Ascending aorta (tissue), 2 donors: ENCODE results near the gene COMMD6. TPM values are rescaled to one million over a fixed set of nuclear protein-coding genes. Genes with fewer than 3 reads are reported as not detected.
A peak's percentile ranks its signal among the peaks of the same experiment; 100 is the strongest.
"Not testable (repeated sequence)": the region's sequence is repeated elsewhere in the genome, so short reads cannot be mapped to it uniquely, and the experiment has no call there.

Source experiments
- DNase-seq, 2 donors: peaks; one replicate each; pipeline ENCODE4 v3.0.0-alpha.2; 2019; ENCODE audit warnings: low spot score in 2 of 2
- H3K27ac ChIP-seq, 2 donors: fragments of 200-600 bp; sonication (generic); one replicate each; pipeline ENCODE4 v1.5.1; 2016 to 2017; ENCODE audit warnings: mild to moderate bottlenecking in 1 of 2
- H3K27me3 ChIP-seq: fragments of 200-600 bp; sonication (generic); one replicate; pipeline ENCODE4 v1.5.1; 2017
- H3K36me3 ChIP-seq, 2 donors: fragments of 200-600 bp; sonication (generic); one replicate each; pipeline ENCODE4 v1.5.1; 2016
- H3K4me1 ChIP-seq, 2 donors: fragments of 200-600 bp; sonication (generic); one replicate each; pipeline ENCODE4 v1.5.1; 2016 to 2017; ENCODE audit warnings: mild to moderate bottlenecking in 1 of 2
- H3K4me3 ChIP-seq, 2 donors: fragments of 200-600 bp; sonication (generic); one replicate each; pipeline ENCODE4 v1.5.1; 2016 to 2017; ENCODE audit warnings: mild to moderate bottlenecking in 1 of 2
- H3K9me3 ChIP-seq, 2 donors: fragments of 200-600 bp; sonication (generic); one replicate each; pipeline ENCODE4 v1.5.1; 2016
- CTCF ChIP-seq, 3 experiments: fragments of 200-600 bp in 2 of 3; fragments of 450-650 bp in 1 of 3; sonication (generic) in 2 of 3; IDR thresholded peaks; one replicate each; pipeline ENCODE4 v1.5.1; 2016 to 2019; ENCODE audit warnings: antibody characterized with exemption in 3 of 3, mild to moderate bottlenecking in 1 of 3, moderate library complexity in 1 of 3
- intact Hi-C: fragments of 100-400 bp; cut with DNase I; formaldehyde crosslinking; loops from one replicate; pipeline ENCODE4 v1.15.1; 2023
- total RNA-seq: library from RNA; depleted of rRNA; stranded (reverse); fragments of >200 nt; gene quantifications from one replicate; pipeline ENCODE4 v1.1.0, GENCODE V29; 2016

The COMMD6 gene
- total RNA-seq, 1 donor from 2014 or later, result 36.2 TPM

GRCh38 chr13:75554981-75555380 is 17.3 kb upstream of the COMMD6 start:
- H3K9me3 ChIP-seq, result no peaks in the 10 kb centered on the region
- no peaks in the 10 kb centered on the region for H3K36me3 ChIP-seq
- H3K4me1 ChIP-seq, result peaks cover 0 to 4% of the 10 kb centered on the region in 2 donors
- DNase-seq, result no peak
- TF ChIP-seq CTCF (IDR thresholded peaks at IDR 0.05), result no peak
- H3K27ac ChIP-seq, result no peak overlapping the region
- no peak overlapping the region for H3K4me3 ChIP-seq
- intact Hi-C loops, result loop anchor here (10.0 kb wide), 1 partner anchor 1330 kb away; the partner anchor contains the start of gene KCTD12
- H3K27me3 ChIP-seq, result no peaks in the 10 kb centered on the region

- TF ChIP-seq CTCF (IDR thresholded peaks at IDR 0.05), result no peak
- H3K27me3 ChIP-seq, result no peaks in the 10 kb centered on the region
- H3K9me3 ChIP-seq, result no peaks in the 10 kb centered on the region
- peaks cover 0 to 4% of the 10 kb centered on the region in 2 donors for H3K4me1 ChIP-seq
- no peak overlapping the region for H3K4me3 ChIP-seq
- intact Hi-C loops, result loop anchor here (10.0 kb wide), 1 partner anchor 1330 kb away; the partner anchor contains the start of gene KCTD12
- H3K27ac ChIP-seq, result no peak overlapping the region
- DNase-seq, result no peak
- no peaks in the 10 kb centered on the region for H3K36me3 ChIP-seq
Measured at GRCh38 chr13:75554464-75554863, 16.8 kb upstream of the COMMD6 start.

- DNase-seq, result peak in 1 of 2 donors; percentile 69
- intact Hi-C loops, result loop anchor here (10.0 kb wide), 1 partner anchor 1335 kb away; the partner anchor contains the start of gene KCTD12
- H3K27me3 ChIP-seq, result no peaks in the 10 kb centered on the region
- no peaks in the 10 kb centered on the region for H3K36me3 ChIP-seq
- H3K4me1 ChIP-seq, result peaks cover 0 to 4% of the 10 kb centered on the region in 2 donors
- TF ChIP-seq CTCF (IDR thresholded peaks at IDR 0.05), result no peak
- no peaks in the 10 kb centered on the region for H3K9me3 ChIP-seq
- peak overlapping the region; percentile 74 to 94 for H3K4me3 ChIP-seq
- H3K27ac ChIP-seq, result peak overlapping the region; percentile 70 to 81
Measured at GRCh38 chr13:75550159-75550567, 12.5 kb upstream of the COMMD6 start.

GRCh38 chr13:75549262-75550158 is 11.9 kb upstream of the COMMD6 start, which contains the start of gene UCHL3:
Gene UCHL3, plus strand, starts transcription at chr13:75549791. Its CDS starts 30 bp downstream, at chr13:75549821.
- peak within 1 kb of the TSS; percentile 70 to 81 for H3K27ac ChIP-seq
- no peaks in the 10 kb centered on the region for H3K27me3 ChIP-seq
- H3K36me3 ChIP-seq, result no peaks in the 10 kb centered on the region
- DNase-seq, result peak; percentile 82 to 97
- H3K9me3 ChIP-seq, result no peaks in the 10 kb centered on the region
- H3K4me1 ChIP-seq, result peaks cover 0 to 4% of the 10 kb centered on the region in 2 donors
- intact Hi-C loops, result loop anchor here (1.0 to 10.0 kb wide), 7 partner anchors 12 to 1475 kb away; partner anchors contain the start of genes COMMD6, FBXL3, KCTD12 and LMO7
- peak; percentile 82 to 93 (median 91) for TF ChIP-seq CTCF (IDR thresholded peaks at IDR 0.05)
- peak within 1 kb of the TSS; percentile 74 to 94 for H3K4me3 ChIP-seq

GRCh38 chr13:75547917-75548316 is 10.3 kb upstream of the COMMD6 start:
- Histone ChIP-seq H3K4me3 (no peak overlapping the region), H3K27me3 (no peaks in the 10 kb centered on the region), H3K36me3 (no peaks in the 10 kb centered on the region), H3K4me1 (peaks cover 0 to 4% of the 10 kb centered on the region in 2 donors), H3K9me3 (no peaks in the 10 kb centered on the region), H3K27ac (no peak overlapping the region)
- no peak for TF ChIP-seq CTCF (IDR thresholded peaks at IDR 0.05)
- no peak for DNase-seq
- intact Hi-C loops, result loop anchor here (2.0 to 10.0 kb wide), 5 partner anchors 65 to 1477 kb away; partner anchors contain the start of genes FBXL3, LMO7 and TBC1D4

- H3K4me3 ChIP-seq, H3K4me1 ChIP-seq, H3K27me3 ChIP-seq, H3K36me3 ChIP-seq, H3K27ac ChIP-seq, DNase-seq, H3K9me3 ChIP-seq: not testable (repeated sequence)
- intact Hi-C loops, result loop anchor here (5.0 to 10.0 kb wide), 3 partner anchors 173 to 1479 kb away; partner anchors contain the start of gene FBXL3
Measured at GRCh38 chr13:75545386-75545785, 7.7 kb upstream of the COMMD6 start.
